ENCODE results near the gene GNG14. TPM values are rescaled to one million over a fixed set of nuclear protein-coding genes. Genes with fewer than 3 reads are reported as not detected.

GNG14 gene
- polyA plus RNA-seq, 3 donors, result not detected

- peak overlapping the region in 1 of 2 donors; percentile 58 for H3K27ac ChIP-seq (ENCODE audit: low read depth in 1 of 2, low read length in 2 of 2)
- intact Hi-C loops (cut with micrococcal nuclease), result no loop called here
- H3K4me3 ChIP-seq (replicated peaks in 1 of 3; ENCODE audit: low read depth in 2 of 3, low read length in 3 of 3), result no peak overlapping the region
- no peak overlapping the region for H2AFZ ChIP-seq (ENCODE audit: insufficient read depth, low read depth, low read length, poor library complexity, severe bottlenecking)
- peaks cover 17% of the 10 kb centered on the region for H3K4me1 Mint-ChIP-seq
- WGBS (ENCODE audit: insufficient coverage), result 62% methylated on average over 3 of the region's 6 CpGs
- no peaks in the 10 kb centered on the region for H3K79me2 ChIP-seq (ENCODE audit: insufficient read depth, low read length)
- no peak overlapping the region for H3K4me2 ChIP-seq (replicated peaks; ENCODE audit: extremely low read depth, low read length, poor library complexity, severe bottlenecking)
- TF ChIP-seq CTCF (IDR thresholded peaks at IDR 0.05), result no peak
- H3K27me3 ChIP-seq (ENCODE audit: control insufficient read depth in 2 of 2, insufficient read depth in 2 of 2, low read length in 2 of 2), result no peaks in the 10 kb centered on the region
- H3K36me3 Mint-ChIP-seq, result peaks cover 25 to 39% of the 10 kb centered on the region in 2 donors
- H3K36me3 ChIP-seq (replicated peaks in 1 of 2; ENCODE audit: control insufficient read depth in 1 of 2, insufficient read depth in 2 of 2, low read length in 2 of 2), result peaks cover 23 to 35% of the 10 kb centered on the region in 2 donors
- no peaks in the 10 kb centered on the region for H3K9me3 Mint-ChIP-seq
- peaks cover 0 to 2% (median 1%) of the 10 kb centered on the region in 3 donors for H3K27me3 Mint-ChIP-seq (ENCODE audit: low read depth in 3 of 3)
- peaks cover 29 to 32% of the 10 kb centered on the region in 2 donors for H3K4me1 ChIP-seq (ENCODE audit: control insufficient read depth in 1 of 2, insufficient read depth in 2 of 2, low read length in 2 of 2)
- no peak overlapping the region for H3K4me3 Mint-ChIP-seq
- peak overlapping the region in 5 of 7 donors; percentile 17 to 97 (median 62) for H3K27ac Mint-ChIP-seq
- no peak overlapping the region for H3K9ac ChIP-seq (ENCODE audit: insufficient read depth, low read length, poor library complexity, severe bottlenecking)
- no peak for DNase-seq
- no peaks in the 10 kb centered on the region for H4K20me1 ChIP-seq (ENCODE audit: insufficient read depth, low read length)
- no peaks in the 10 kb centered on the region for H3K9me3 ChIP-seq (replicated peaks in 1 of 2; ENCODE audit: control insufficient read depth in 1 of 2, insufficient read depth in 1 of 2, low read length in 2 of 2)
Observed at GRCh38 chr19:12698138-12698537, 10.3 kb downstream of the GNG14 start.

- H3K79me2 ChIP-seq (ENCODE audit: insufficient read depth, low read length), result no peaks in the 10 kb centered on the region
- no peak for TF ChIP-seq CTCF (IDR thresholded peaks at IDR 0.05)
- no peaks in the 10 kb centered on the region for H3K27me3 ChIP-seq (ENCODE audit: control insufficient read depth in 2 of 2, insufficient read depth in 2 of 2, low read length in 2 of 2)
- H3K4me1 ChIP-seq (ENCODE audit: control insufficient read depth in 1 of 2, insufficient read depth in 2 of 2, low read length in 2 of 2), result peaks cover 16 to 21% of the 10 kb centered on the region in 2 donors
- no peaks in the 10 kb centered on the region for H3K9me3 Mint-ChIP-seq
- peaks cover 0 to 2% (median 1%) of the 10 kb centered on the region in 3 donors for H3K27me3 Mint-ChIP-seq (ENCODE audit: low read depth in 3 of 3)
- no peaks in the 10 kb centered on the region for H4K20me1 ChIP-seq (ENCODE audit: insufficient read depth, low read length)
- H2AFZ ChIP-seq (ENCODE audit: insufficient read depth, low read depth, low read length, poor library complexity, severe bottlenecking), result no peak overlapping the region
- no peak overlapping the region for H3K4me3 ChIP-seq (replicated peaks in 1 of 3; ENCODE audit: low read depth in 2 of 3, low read length in 3 of 3)
- H3K27ac ChIP-seq (ENCODE audit: low read depth in 1 of 2, low read length in 2 of 2), result no peak overlapping the region
- peaks cover 12% of the 10 kb centered on the region for H3K4me1 Mint-ChIP-seq
- intact Hi-C loops (cut with micrococcal nuclease), result no loop called here
- no peaks in the 10 kb centered on the region for H3K9me3 ChIP-seq (replicated peaks in 1 of 2; ENCODE audit: control insufficient read depth in 1 of 2, insufficient read depth in 1 of 2, low read length in 2 of 2)
- H3K36me3 Mint-ChIP-seq, result peaks cover 56 to 74% of the 10 kb centered on the region in 2 donors
- H3K27ac Mint-ChIP-seq, result no peak overlapping the region
- H3K4me2 ChIP-seq (replicated peaks; ENCODE audit: extremely low read depth, low read length, poor library complexity, severe bottlenecking), result no peak overlapping the region
- whole genome bisulfite sequencing (ENCODE audit: insufficient coverage), result 98% methylated on average over 33 of the region's 33 CpGs
- H3K36me3 ChIP-seq (replicated peaks in 1 of 2; ENCODE audit: control insufficient read depth in 1 of 2, insufficient read depth in 2 of 2, low read length in 2 of 2), result peaks cover 59 to 71% of the 10 kb centered on the region in 2 donors
- H3K4me3 Mint-ChIP-seq, result no peak overlapping the region
- no peak for DNase-seq
- no peak overlapping the region for H3K9ac ChIP-seq (ENCODE audit: insufficient read depth, low read length, poor library complexity, severe bottlenecking)
Observed at GRCh38 chr19:12701596-12702282, 13.9 kb downstream of the GNG14 start.
